ENCODE results near the gene VAMP1. TPM values are rescaled to one million over a fixed set of nuclear protein-coding genes. Genes with fewer than 3 reads are reported as not detected.
"Not testable (repeated sequence)": the region's sequence is repeated elsewhere in the genome, so short reads cannot be mapped to it uniquely, and the experiment has no call there.

The VAMP1 gene
- total RNA-seq, 1 donor from 2014 or later, result 6.4 TPM

- peaks cover 12% of the 10 kb centered on the region for H3K4me1 Mint-ChIP-seq
- H3K36me3 Mint-ChIP-seq, result no peaks in the 10 kb centered on the region
- no peak overlapping the region for H3K27ac Mint-ChIP-seq
- peaks cover 6% of the 10 kb centered on the region for H3K27me3 Mint-ChIP-seq (ENCODE audit: low read depth)
- H3K9me3 Mint-ChIP-seq, result peaks cover 4% of the 10 kb centered on the region
- no peak for TF ChIP-seq CTCF (IDR thresholded peaks at IDR 0.05; ENCODE audit: unreplicated experiment)
- no peak for DNase-seq (ENCODE audit: low spot score in 2 of 2, unreplicated experiment in 2 of 2)
- H3K4me3 Mint-ChIP-seq, result peak overlapping the region; percentile 80
These were observed 1.5 kb upstream of the VAMP1 start for GRCh38 chr12:6471989-6472360.

GRCh38 chr12:6469609-6470374, 685 bp downstream of the VAMP1 start:
- Mint-ChIP-seq H3K9me3 (no peaks in the 10 kb centered on the region), H3K4me3 (peak overlapping the region; percentile 80), H3K36me3 (peaks cover 1% of the 10 kb centered on the region)

GRCh38 chr12:6469092-6469491, 1.4 kb downstream of the VAMP1 start:
- TF ChIP-seq CTCF (IDR thresholded peaks at IDR 0.05; ENCODE audit: unreplicated experiment), result no peak
- H3K9me3 Mint-ChIP-seq, result no peaks in the 10 kb centered on the region

More at GRCh38 chr12:6469609-6470374, 685 bp downstream of the VAMP1 start:
- no peak for TF ChIP-seq CTCF (IDR thresholded peaks at IDR 0.05; ENCODE audit: unreplicated experiment)
- no peak for DNase-seq (ENCODE audit: low spot score in 2 of 2, unreplicated experiment in 2 of 2)
- Mint-ChIP-seq H3K4me1 (peaks cover 12% of the 10 kb centered on the region), H3K27me3 (ENCODE audit: low read depth) (peaks cover 6% of the 10 kb centered on the region), H3K27ac (no peak overlapping the region)

DNA sequence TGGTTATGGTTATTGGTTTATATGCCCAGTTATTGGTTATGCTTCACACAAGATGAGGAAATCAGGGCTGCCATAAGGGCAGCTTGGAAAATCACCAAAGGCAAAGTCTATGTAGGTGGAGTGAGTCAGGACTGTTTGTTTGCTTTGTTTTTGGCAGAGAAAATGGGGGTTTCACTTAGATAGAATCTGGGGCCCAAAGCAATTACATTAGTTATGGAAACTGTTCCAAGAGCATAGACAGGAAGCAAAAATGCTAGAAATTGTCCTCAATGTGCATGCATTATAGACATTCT, 2.2 kb downstream of the VAMP1 start:
- TF ChIP-seq CTCF (IDR thresholded peaks at IDR 0.05; ENCODE audit: unreplicated experiment), result no peak
- Mint-ChIP-seq H3K4me1 (peaks cover 12% of the 10 kb centered on the region), H3K27ac (no peak overlapping the region), H3K4me3 (no peak overlapping the region), H3K9me3 (no peaks in the 10 kb centered on the region), H3K36me3 (peaks cover 1% of the 10 kb centered on the region), H3K27me3 (ENCODE audit: low read depth) (peaks cover 6% of the 10 kb centered on the region)
- DNase-seq (ENCODE audit: low spot score in 2 of 2, unreplicated experiment in 2 of 2), result no peak

More at GRCh38 chr12:6469092-6469491, 1.4 kb downstream of the VAMP1 start:
- peak overlapping the region; percentile 80 for H3K4me3 Mint-ChIP-seq
- H3K36me3 Mint-ChIP-seq, result peaks cover 1% of the 10 kb centered on the region
- peaks cover 12% of the 10 kb centered on the region for H3K4me1 Mint-ChIP-seq
- H3K27me3 Mint-ChIP-seq (ENCODE audit: low read depth), result peaks cover 6% of the 10 kb centered on the region
- no peak for DNase-seq (ENCODE audit: low spot score in 2 of 2, unreplicated experiment in 2 of 2)
- no peak overlapping the region for H3K27ac Mint-ChIP-seq

GRCh38 chr12:6467571-6468282, 2.8 kb downstream of the VAMP1 start:
- H3K4me1 Mint-ChIP-seq, result peaks cover 12% of the 10 kb centered on the region
- not testable (repeated sequence) for DNase-seq (ENCODE audit: low spot score in 2 of 2, unreplicated experiment in 2 of 2); H3K4me3 Mint-ChIP-seq; H3K27me3 Mint-ChIP-seq (ENCODE audit: low read depth); H3K9me3 Mint-ChIP-seq; H3K27ac Mint-ChIP-seq; H3K36me3 Mint-ChIP-seq

- H3K27me3 Mint-ChIP-seq (ENCODE audit: low read depth); H3K36me3 Mint-ChIP-seq; H3K4me3 Mint-ChIP-seq; H3K27ac Mint-ChIP-seq; DNase-seq (ENCODE audit: low spot score in 2 of 2, unreplicated experiment in 2 of 2); H3K9me3 Mint-ChIP-seq: not testable (repeated sequence)
- peaks cover 12% of the 10 kb centered on the region for H3K4me1 Mint-ChIP-seq
These were observed 3.7 kb downstream of the VAMP1 start for GRCh38 chr12:6466751-6467150.
